Stimulated activated CD8-positive, alpha-beta memory T cell treated with anti-CD3 and anti-CD28 coated beads, Interleukin-12 subunit alpha, Interleukin-12 subunit beta, amount 100 ng/mL, for 4 hours (primary cell): ENCODE data around the gene DLG2.
"Not testable (repeated sequence)": the region's sequence is repeated elsewhere in the genome, so short reads cannot be mapped to it uniquely, and the experiment has no call there.

Experiments used
- DNase-seq: peaks from one replicate; pipeline ENCODE4 v3.0.0-alpha.2; 2020; ENCODE audit warnings: low read depth

The DLG2 gene

GRCh38 chr11:85627332-85627997 is at the start of gene DLG2:
Gene DLG2, minus strand, starts transcription at chr11:85627344.
- DNase-seq = no peak

GRCh38 chr11:85673393-85673792 is 46.2 kb upstream of the DLG2 start:
- no peak for DNase-seq

GRCh38 chr11:85672105-85672902 is 45.2 kb upstream of the DLG2 start:
- DNase-seq = no peak

GRCh38 chr11:85670949-85671663 is 44.0 kb upstream of the DLG2 start:
- not testable (repeated sequence) for DNase-seq

- DNase-seq = no peak
Measured at GRCh38 chr11:85668157-85668556, 41.0 kb upstream of the DLG2 start.

- DNase-seq = no peak
Measured at GRCh38 chr11:85666687-85667086, 39.5 kb upstream of the DLG2 start.

GRCh38 chr11:85665733-85666132 is 38.6 kb upstream of the DLG2 start:
- DNase-seq = no peak

GRCh38 chr11:85664615-85665481 is 37.7 kb upstream of the DLG2 start, which contains the start of gene CREBZF:
Gene CREBZF, minus strand, starts transcription at chr11:85665129. Its CDS starts 254 bp downstream, at chr11:85664875.
- peak; percentile 90 for DNase-seq

- peak; percentile 79 for DNase-seq
Measured at GRCh38 chr11:85663753-85664614, 36.8 kb upstream of the DLG2 start.

- no peak for DNase-seq
Measured at GRCh38 chr11:85663080-85663752, 36.1 kb upstream of the DLG2 start.

- no peak for DNase-seq
Measured at GRCh38 chr11:85661972-85662664, 35.0 kb upstream of the DLG2 start.

GRCh38 chr11:85658180-85658579 is 31.0 kb upstream of the DLG2 start:
- no peak for DNase-seq

GRCh38 chr11:85656777-85657176 is 29.6 kb upstream of the DLG2 start:
- no peak for DNase-seq

- not testable (repeated sequence) for DNase-seq
Measured at GRCh38 chr11:85654343-85654742, 27.2 kb upstream of the DLG2 start.

- no peak for DNase-seq
Measured at GRCh38 chr11:85652786-85653447, 25.8 kb upstream of the DLG2 start.

GRCh38 chr11:85651118-85651517 is 24.0 kb upstream of the DLG2 start:
- DNase-seq = no peak

GRCh38 chr11:85647604-85648299 is 20.6 kb upstream of the DLG2 start, which contains the start of gene TMEM126A:
Gene TMEM126A, plus strand, starts transcription at chr11:85647967. Its CDS starts 2,289 bp downstream, at chr11:85650256.
- DNase-seq = peak; percentile 82

- DNase-seq = no peak
Measured at GRCh38 chr11:85647078-85647477, 19.9 kb upstream of the DLG2 start.
